WTC11 (cell line): Measurements from ENCODE around the gene NGDN. TPM values are rescaled to one million over a fixed set of nuclear protein-coding genes. Genes with fewer than 3 reads are reported as not detected.

Experiments used
- ATAC-seq: fragments of 200-7000 bp; cut with Tn5 transposase; 2 replicates; pipeline ENCODE4 v1.10.0; 2021; ENCODE audit warnings: mild to moderate bottlenecking, moderate library complexity
- CTCF ChIA-PET: fragments of 300-600 bp; sonication (Branson Sonifier 250); formaldehyde crosslinking; loops from one replicate; lab custom pipeline; 2021; ENCODE audit warnings: antibody characterized with exemption; lab: Charles Lee
- POLR2A ChIA-PET: fragments of 350-600 bp; sonication (Branson Sonifier 250); formaldehyde crosslinking; loops from one replicate; lab custom pipeline; 2021; ENCODE audit warnings: antibody characterized with exemption; lab: Charles Lee
- DNase-seq: peaks from one replicate; pipeline ENCODE4 v3.0.0; 2021; ENCODE audit warnings: low spot score
- H3K27ac Mint-ChIP-seq: 2 replicates; pipeline ENCODE4 v1.8.0; 2021; ENCODE audit warnings: mixed read lengths
- H3K27me3 Mint-ChIP-seq: 2 replicates; pipeline ENCODE4 v1.8.0; 2021; ENCODE audit warnings: low read depth, mild to moderate bottlenecking, moderate library complexity, mixed read lengths
- H3K36me3 Mint-ChIP-seq: 2 replicates; pipeline ENCODE4 v1.8.0; 2021; ENCODE audit warnings: mixed read lengths
- H3K4me1 Mint-ChIP-seq: 2 replicates; pipeline ENCODE4 v1.8.0; 2022; ENCODE audit warnings: mixed read lengths
- H3K4me3 Mint-ChIP-seq: 2 replicates; pipeline ENCODE4 v1.8.0; 2021; ENCODE audit warnings: mild to moderate bottlenecking, moderate library complexity, mixed read lengths
- H3K9me3 Mint-ChIP-seq: 2 replicates; pipeline ENCODE4 v1.8.0; 2021; ENCODE audit warnings: mixed read lengths
- FOXP1 ChIP-seq: sonication (generic); formaldehyde crosslinking; IDR thresholded peaks from 2 replicates; pipeline ENCODE4 v1.8.0; 2022; ENCODE audit warnings: missing genetic modification reagents, mild to moderate bottlenecking, moderate library complexity, borderline replicate concordance
- GTF2I ChIP-seq: fragments of 250-450 bp; sonication (Bioruptor Pico); conservative IDR thresholded peaks from 2 replicates; pipeline ENCODE4 v1.4.0; 2021; ENCODE audit warnings: mild to moderate bottlenecking
- HMGA2 ChIP-seq: fragments of 250-450 bp; sonication (Bioruptor Pico); IDR thresholded peaks from 2 replicates; pipeline ENCODE4 v1.4.0; 2021; ENCODE audit warnings: mild to moderate bottlenecking, moderate library complexity
- IRF2 ChIP-seq: sonication (generic); formaldehyde crosslinking; IDR thresholded peaks from 2 replicates; pipeline ENCODE4 v1.8.0; 2022; ENCODE audit warnings: low read depth, missing genetic modification reagents, borderline replicate concordance
- NFATC4 ChIP-seq: fragments of 250-450 bp; sonication (Bioruptor Pico); IDR thresholded peaks from 2 replicates; pipeline ENCODE4 v1.9.0; 2021; ENCODE audit warnings: mild to moderate bottlenecking
- NFE2L1 ChIP-seq: sonication (generic); formaldehyde crosslinking; IDR thresholded peaks from 2 replicates; pipeline ENCODE4 v1.8.1; 2023; ENCODE audit warnings: missing genetic modification reagents
- SMAD4 ChIP-seq: sonication (generic); formaldehyde crosslinking; IDR thresholded peaks from 2 replicates; pipeline ENCODE4 v1.8.0; 2022; ENCODE audit warnings: mild to moderate bottlenecking, missing genetic modification reagents
- SP1 ChIP-seq: sonication (generic); formaldehyde crosslinking; conservative IDR thresholded peaks from 2 replicates; pipeline ENCODE4 v1.8.1; 2022; ENCODE audit warnings: missing genetic modification reagents
- ZNF263 ChIP-seq: sonication (generic); formaldehyde crosslinking; IDR thresholded peaks from 2 replicates; pipeline ENCODE4 v1.8.1; 2022; ENCODE audit warnings: low read depth, mild to moderate bottlenecking, moderate library complexity, missing genetic modification reagents
- ZNF317 ChIP-seq: sonication (generic); formaldehyde crosslinking; IDR thresholded peaks from 2 replicates; pipeline ENCODE4 v1.8.1; 2023; ENCODE audit warnings: low read depth, mild to moderate bottlenecking, moderate library complexity, missing genetic modification reagents, borderline replicate concordance
- ZNF396 ChIP-seq: fragments of 250-450 bp; sonication (Bioruptor Pico); IDR thresholded peaks from 2 replicates; pipeline ENCODE4 v1.8.0; 2021; ENCODE audit warnings: mild to moderate bottlenecking, moderate library complexity, borderline replicate concordance
- ZNF671 ChIP-seq: fragments of 250-450 bp; sonication (Bioruptor Pico); IDR thresholded peaks from 2 replicates; pipeline ENCODE4 v1.8.0; 2021; ENCODE audit warnings: mild to moderate bottlenecking
- total RNA-seq: library from RNA; stranded (reverse); gene quantifications from 3 replicates; pipeline ENCODE4 v1.2.3, GENCODE V29; 2021
- TF ChIP-seq, protein P1 (sequence below): sonication (generic); formaldehyde crosslinking; IDR thresholded peaks from 2 replicates; pipeline ENCODE4 v1.8.1; 2023; ENCODE audit warnings: mild to moderate bottlenecking, missing genetic modification reagents, moderate library complexity
- TF ChIP-seq, protein P2 (sequence below): sonication (generic); formaldehyde crosslinking; IDR thresholded peaks from 2 replicates; pipeline ENCODE4 v1.8.1; 2022; ENCODE audit warnings: low read depth, mild to moderate bottlenecking, moderate library complexity, missing genetic modification reagents, borderline replicate concordance
- TF ChIP-seq, protein P3 (sequence below): fragments of 250-450 bp; sonication (Bioruptor Pico); conservative IDR thresholded peaks from 2 replicates; pipeline ENCODE4 v1.9.0; 2021; ENCODE audit warnings: mild to moderate bottlenecking
- TF ChIP-seq, protein P4 (sequence below): sonication (generic); formaldehyde crosslinking; IDR thresholded peaks from 2 replicates; pipeline ENCODE4 v1.8.0; 2022; ENCODE audit warnings: mild to moderate bottlenecking, missing genetic modification reagents
- TF ChIP-seq, protein P5 (sequence below): sonication (generic); formaldehyde crosslinking; conservative IDR thresholded peaks from 2 replicates; pipeline ENCODE4 v1.8.1; 2022; ENCODE audit warnings: mild to moderate bottlenecking, missing genetic modification reagents
- TF ChIP-seq, protein P6 (sequence below): fragments of 250-450 bp; sonication (Bioruptor Pico); IDR thresholded peaks from 2 replicates; pipeline ENCODE4 v1.9.0; 2021; ENCODE audit warnings: mild to moderate bottlenecking
- TF ChIP-seq, protein P7 (sequence below): sonication (generic); formaldehyde crosslinking; IDR thresholded peaks from 2 replicates; pipeline ENCODE4 v1.8.1; 2022; ENCODE audit warnings: missing genetic modification reagents, borderline replicate concordance

The NGDN gene
- total RNA-seq, 1 experiment from 2014 or later, result 45.5 TPM

DNA sequence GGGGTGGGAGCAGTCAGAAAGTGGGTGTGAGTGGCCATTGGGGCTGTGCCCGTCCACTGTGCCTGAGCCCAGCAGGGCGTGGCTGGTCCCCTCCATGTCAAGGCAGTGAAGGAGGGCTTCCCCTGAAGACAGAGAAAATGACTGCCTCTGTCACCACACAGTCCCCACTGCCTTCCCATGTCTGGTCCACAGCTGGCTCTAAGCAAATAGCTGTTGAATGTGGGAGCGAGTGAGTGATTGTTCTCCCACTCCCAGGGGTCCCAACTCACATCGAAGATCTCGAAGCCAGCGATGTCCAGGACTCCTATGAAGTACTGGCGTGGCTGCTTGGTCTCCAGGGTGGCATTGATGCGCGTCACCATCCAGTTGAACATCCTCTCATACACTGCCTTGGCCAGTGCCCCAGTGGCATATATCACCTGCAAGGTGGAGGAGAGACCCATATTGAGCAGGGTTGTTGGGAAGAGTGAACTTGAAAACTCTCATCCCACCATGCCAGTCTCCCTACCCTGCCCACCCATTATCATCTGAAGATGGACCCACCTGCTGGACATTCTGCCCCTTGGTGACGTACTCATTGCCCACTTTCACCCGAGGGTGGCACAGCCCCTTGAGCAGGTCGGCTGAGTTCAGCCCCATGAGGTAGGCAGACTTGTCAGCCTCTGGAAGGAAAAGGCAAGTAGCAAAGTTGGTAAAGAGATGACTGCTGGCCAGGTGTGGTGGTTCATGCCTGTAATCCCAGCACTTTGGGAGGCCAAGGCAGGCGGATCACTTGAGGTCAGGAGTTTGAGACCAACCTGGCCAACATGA is 40.6 kb upstream of the NGDN start:
- H3K36me3 Mint-ChIP-seq, result no peaks in the 10 kb centered on the region
- POLR2A ChIA-PET, result no interaction called here
- no peak for DNase-seq
- no peak overlapping the region for H3K4me3 Mint-ChIP-seq
- peaks cover 49% of the 10 kb centered on the region for H3K27me3 Mint-ChIP-seq
- H3K9me3 Mint-ChIP-seq, result peaks cover 2% of the 10 kb centered on the region
- TF ChIP-seq SMAD4 (CRISPR knock-in tag) (no peak), HMGA2 (CRISPR knock-in tag) (no peak), NFATC4 (CRISPR knock-in tag) (no peak), GTF2I (no peak), SP1 (no peak), ZNF396 (CRISPR knock-in tag) (no peak), ZNF317 (no peak), IRF2 (CRISPR knock-in tag) (no peak), FOXP1 (CRISPR knock-in tag) (no peak), ZNF263 (no peak), ZNF671 (CRISPR knock-in tag) (no peak), NFE2L1 (CRISPR knock-in tag) (no peak)
- TF ChIP-seq, protein P1, sequence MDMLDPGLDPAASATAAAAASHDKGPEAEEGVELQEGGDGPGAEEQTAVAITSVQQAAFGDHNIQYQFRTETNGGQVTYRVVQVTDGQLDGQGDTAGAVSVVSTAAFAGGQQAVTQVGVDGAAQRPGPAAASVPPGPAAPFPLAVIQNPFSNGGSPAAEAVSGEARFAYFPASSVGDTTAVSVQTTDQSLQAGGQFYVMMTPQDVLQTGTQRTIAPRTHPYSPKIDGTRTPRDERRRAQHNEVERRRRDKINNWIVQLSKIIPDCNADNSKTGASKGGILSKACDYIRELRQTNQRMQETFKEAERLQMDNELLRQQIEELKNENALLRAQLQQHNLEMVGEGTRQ (CRISPR knock-in tag), result no peak
- TF ChIP-seq, protein P2, sequence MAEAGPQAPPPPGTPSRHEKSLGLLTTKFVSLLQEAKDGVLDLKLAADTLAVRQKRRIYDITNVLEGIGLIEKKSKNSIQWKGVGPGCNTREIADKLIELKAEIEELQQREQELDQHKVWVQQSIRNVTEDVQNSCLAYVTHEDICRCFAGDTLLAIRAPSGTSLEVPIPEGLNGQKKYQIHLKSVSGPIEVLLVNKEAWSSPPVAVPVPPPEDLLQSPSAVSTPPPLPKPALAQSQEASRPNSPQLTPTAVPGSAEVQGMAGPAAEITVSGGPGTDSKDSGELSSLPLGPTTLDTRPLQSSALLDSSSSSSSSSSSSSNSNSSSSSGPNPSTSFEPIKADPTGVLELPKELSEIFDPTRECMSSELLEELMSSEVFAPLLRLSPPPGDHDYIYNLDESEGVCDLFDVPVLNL (CRISPR knock-in tag), result no peak
- TF ChIP-seq, protein P3, sequence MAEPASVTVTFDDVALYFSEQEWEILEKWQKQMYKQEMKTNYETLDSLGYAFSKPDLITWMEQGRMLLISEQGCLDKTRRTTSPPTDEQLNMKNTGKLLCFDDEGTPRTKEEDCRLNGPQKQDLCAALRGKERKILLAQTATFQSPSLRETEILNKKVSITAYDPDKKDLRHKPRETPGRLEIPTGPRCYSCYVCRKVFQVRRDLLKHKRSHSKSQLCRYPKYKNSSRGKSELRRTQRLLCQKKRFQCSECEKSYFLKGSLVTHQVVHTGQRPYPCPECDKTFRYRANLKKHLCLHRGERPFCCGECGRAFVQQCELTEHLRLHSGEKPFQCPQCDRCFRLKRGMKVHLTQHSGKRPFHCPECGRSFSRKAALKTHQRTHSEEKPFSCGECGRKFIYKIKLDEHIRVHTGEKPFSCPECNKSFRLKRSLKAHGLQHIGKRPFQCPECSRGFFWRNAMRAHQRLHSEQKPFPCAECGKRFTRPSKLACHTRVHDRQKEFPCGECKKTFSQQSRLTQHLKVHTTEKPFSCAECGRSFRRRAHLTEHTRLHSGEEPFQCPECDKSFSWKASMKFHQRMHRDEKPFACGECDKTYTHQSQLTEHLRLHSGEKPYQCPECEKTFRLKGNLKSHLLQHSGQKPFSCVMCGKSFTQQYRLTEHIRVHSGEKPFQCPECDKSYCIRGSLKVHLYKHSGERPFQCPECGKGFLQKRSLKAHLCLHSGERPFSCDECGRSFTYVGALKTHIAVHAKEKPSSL, result no peak
- TF ChIP-seq, protein P4, sequence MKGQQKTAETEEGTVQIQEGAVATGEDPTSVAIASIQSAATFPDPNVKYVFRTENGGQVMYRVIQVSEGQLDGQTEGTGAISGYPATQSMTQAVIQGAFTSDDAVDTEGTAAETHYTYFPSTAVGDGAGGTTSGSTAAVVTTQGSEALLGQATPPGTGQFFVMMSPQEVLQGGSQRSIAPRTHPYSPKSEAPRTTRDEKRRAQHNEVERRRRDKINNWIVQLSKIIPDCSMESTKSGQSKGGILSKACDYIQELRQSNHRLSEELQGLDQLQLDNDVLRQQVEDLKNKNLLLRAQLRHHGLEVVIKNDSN (CRISPR knock-in tag), result no peak
- TF ChIP-seq, protein P5, sequence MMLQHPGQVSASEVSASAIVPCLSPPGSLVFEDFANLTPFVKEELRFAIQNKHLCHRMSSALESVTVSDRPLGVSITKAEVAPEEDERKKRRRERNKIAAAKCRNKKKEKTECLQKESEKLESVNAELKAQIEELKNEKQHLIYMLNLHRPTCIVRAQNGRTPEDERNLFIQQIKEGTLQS (CRISPR knock-in tag), result no peak
- TF ChIP-seq, protein P6, sequence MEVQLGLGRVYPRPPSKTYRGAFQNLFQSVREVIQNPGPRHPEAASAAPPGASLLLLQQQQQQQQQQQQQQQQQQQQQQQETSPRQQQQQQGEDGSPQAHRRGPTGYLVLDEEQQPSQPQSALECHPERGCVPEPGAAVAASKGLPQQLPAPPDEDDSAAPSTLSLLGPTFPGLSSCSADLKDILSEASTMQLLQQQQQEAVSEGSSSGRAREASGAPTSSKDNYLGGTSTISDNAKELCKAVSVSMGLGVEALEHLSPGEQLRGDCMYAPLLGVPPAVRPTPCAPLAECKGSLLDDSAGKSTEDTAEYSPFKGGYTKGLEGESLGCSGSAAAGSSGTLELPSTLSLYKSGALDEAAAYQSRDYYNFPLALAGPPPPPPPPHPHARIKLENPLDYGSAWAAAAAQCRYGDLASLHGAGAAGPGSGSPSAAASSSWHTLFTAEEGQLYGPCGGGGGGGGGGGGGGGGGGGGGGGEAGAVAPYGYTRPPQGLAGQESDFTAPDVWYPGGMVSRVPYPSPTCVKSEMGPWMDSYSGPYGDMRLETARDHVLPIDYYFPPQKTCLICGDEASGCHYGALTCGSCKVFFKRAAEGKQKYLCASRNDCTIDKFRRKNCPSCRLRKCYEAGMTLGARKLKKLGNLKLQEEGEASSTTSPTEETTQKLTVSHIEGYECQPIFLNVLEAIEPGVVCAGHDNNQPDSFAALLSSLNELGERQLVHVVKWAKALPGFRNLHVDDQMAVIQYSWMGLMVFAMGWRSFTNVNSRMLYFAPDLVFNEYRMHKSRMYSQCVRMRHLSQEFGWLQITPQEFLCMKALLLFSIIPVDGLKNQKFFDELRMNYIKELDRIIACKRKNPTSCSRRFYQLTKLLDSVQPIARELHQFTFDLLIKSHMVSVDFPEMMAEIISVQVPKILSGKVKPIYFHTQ (CRISPR knock-in tag), result no peak
- TF ChIP-seq, protein P7, sequence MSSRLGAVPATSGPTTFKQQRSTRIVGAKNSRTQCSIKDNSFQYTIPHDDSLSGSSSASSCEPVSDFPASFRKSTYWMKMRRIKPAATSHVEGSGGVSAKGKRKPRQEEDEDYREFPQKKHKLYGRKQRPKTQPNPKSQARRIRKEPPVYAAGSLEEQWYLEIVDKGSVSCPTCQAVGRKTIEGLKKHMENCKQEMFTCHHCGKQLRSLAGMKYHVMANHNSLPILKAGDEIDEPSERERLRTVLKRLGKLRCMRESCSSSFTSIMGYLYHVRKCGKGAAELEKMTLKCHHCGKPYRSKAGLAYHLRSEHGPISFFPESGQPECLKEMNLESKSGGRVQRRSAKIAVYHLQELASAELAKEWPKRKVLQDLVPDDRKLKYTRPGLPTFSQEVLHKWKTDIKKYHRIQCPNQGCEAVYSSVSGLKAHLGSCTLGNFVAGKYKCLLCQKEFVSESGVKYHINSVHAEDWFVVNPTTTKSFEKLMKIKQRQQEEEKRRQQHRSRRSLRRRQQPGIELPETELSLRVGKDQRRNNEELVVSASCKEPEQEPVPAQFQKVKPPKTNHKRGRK (CRISPR knock-in tag), result no peak
- ATAC-seq, result no peak
- no peaks in the 10 kb centered on the region for H3K4me1 Mint-ChIP-seq
- CTCF ChIA-PET, result no interaction called here
- H3K27ac Mint-ChIP-seq, result no peak overlapping the region
